ENCODE results near the gene OR10J4. TPM values are rescaled to one million over a fixed set of nuclear protein-coding genes. Genes with fewer than 3 reads are reported as not detected.

OR10J4 gene
- total RNA-seq (not detected), polyA plus RNA-seq (not detected)
- long read RNA-seq, donor 1, result 0 reads
- long read RNA-seq, donor 2, result 0 reads

DNA sequence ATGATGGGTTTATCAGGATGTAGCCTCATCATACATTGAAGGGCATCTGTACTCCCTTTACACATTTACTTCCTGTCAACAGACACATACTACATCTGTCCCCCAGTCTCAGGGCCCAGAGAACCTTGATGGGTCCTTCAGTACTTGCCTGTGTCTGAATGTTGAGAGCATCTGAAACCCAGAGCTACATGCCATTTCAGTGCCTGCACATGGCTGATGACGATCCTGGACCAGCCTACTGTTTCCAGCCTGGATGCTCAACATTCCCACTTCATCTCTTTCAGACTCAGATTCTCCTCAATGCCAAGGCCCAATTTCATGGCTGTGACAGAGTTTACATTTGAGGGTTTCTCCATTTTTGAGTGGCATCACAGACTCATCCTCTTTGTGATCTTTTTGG, at the start of gene OR10J4:
Gene OR10J4, plus strand, starts transcription at position 301 of the 400 bp plus-strand sequence.
- TF ChIP-seq, protein P1, sequence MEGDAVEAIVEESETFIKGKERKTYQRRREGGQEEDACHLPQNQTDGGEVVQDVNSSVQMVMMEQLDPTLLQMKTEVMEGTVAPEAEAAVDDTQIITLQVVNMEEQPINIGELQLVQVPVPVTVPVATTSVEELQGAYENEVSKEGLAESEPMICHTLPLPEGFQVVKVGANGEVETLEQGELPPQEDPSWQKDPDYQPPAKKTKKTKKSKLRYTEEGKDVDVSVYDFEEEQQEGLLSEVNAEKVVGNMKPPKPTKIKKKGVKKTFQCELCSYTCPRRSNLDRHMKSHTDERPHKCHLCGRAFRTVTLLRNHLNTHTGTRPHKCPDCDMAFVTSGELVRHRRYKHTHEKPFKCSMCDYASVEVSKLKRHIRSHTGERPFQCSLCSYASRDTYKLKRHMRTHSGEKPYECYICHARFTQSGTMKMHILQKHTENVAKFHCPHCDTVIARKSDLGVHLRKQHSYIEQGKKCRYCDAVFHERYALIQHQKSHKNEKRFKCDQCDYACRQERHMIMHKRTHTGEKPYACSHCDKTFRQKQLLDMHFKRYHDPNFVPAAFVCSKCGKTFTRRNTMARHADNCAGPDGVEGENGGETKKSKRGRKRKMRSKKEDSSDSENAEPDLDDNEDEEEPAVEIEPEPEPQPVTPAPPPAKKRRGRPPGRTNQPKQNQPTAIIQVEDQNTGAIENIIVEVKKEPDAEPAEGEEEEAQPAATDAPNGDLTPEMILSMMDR (IDR thresholded peaks at IDR 0.05), result no peak
- ATAC-seq, result no peak
- WGBS, 3 donors, result 70 to 88% (median 71%) methylated on average over 1 of the region's 1 CpG

GRCh38 chr1:159406821-159407220, 25.2 kb upstream of the OR10J4 start:
- WGBS, 3 donors, result 69 to 82% (median 76%) methylated on average over 2 of the region's 2 CpGs
- TF ChIP-seq, protein P1 (IDR thresholded peaks at IDR 0.05), result no peak
- H3K27ac ChIP-seq, result no peak overlapping the region
- H3K27me3 ChIP-seq (ENCODE audit: insufficient read depth in 3 of 3, low read length in 2 of 3), result no peaks in the 10 kb centered on the region
- no peaks in the 10 kb centered on the region for H3K36me3 ChIP-seq (ENCODE audit: insufficient read depth in 1 of 2, low read depth in 1 of 2)
- ATAC-seq (no peak), DNase-seq (no peak)
- intact Hi-C loops (cut with DNase I), result no loop called here
- no peaks in the 10 kb centered on the region for H3K4me1 ChIP-seq
- H3K9me3 ChIP-seq, result no peaks in the 10 kb centered on the region
- no peak overlapping the region for H3K4me3 ChIP-seq

More for the DNA sequence above, at the start of gene OR10J4:
- Histone ChIP-seq H3K27ac (no peak within 1 kb of the TSS), H3K4me1 (no peaks in the 10 kb centered on the region), H3K36me3 (ENCODE audit: insufficient read depth in 1 of 2, low read depth in 1 of 2) (no peaks in the 10 kb centered on the region), H3K9me3 (no peaks in the 10 kb centered on the region), H3K27me3 (ENCODE audit: insufficient read depth in 3 of 3, low read length in 2 of 3) (no peaks in the 10 kb centered on the region), H3K4me3 (no peak within 1 kb of the TSS)
- no peak for DNase-seq
- intact Hi-C loops (cut with DNase I), result no loop called here

GRCh38 chr1:159408862-159409400, 23.1 kb upstream of the OR10J4 start:
- Histone ChIP-seq H3K27me3 (ENCODE audit: insufficient read depth in 3 of 3, low read length in 2 of 3) (no peaks in the 10 kb centered on the region), H3K36me3 (ENCODE audit: insufficient read depth in 1 of 2, low read depth in 1 of 2) (no peaks in the 10 kb centered on the region), H3K4me1 (no peaks in the 10 kb centered on the region), H3K9me3 (no peaks in the 10 kb centered on the region), H3K27ac (no peak overlapping the region), H3K4me3 (no peak overlapping the region)
- intact Hi-C loops (cut with DNase I), result no loop called here
- 71 to 77% (median 75%) methylated on average over 6 of the region's 6 CpGs for WGBS, 3 donors
- ATAC-seq (no peak), DNase-seq (no peak)
- TF ChIP-seq, protein P1 (IDR thresholded peaks at IDR 0.05), result no peak

GRCh38 chr1:159421821-159422220, 10.2 kb upstream of the OR10J4 start:
- intact Hi-C loops (cut with DNase I), result no loop called here
- no peak for DNase-seq
- H3K27ac ChIP-seq, result no peak overlapping the region
- TF ChIP-seq, protein P1 (IDR thresholded peaks at IDR 0.05), result no peak
- no peaks in the 10 kb centered on the region for H3K27me3 ChIP-seq (ENCODE audit: insufficient read depth in 3 of 3, low read length in 2 of 3)
- ATAC-seq, result no peak
- H3K36me3 ChIP-seq (ENCODE audit: insufficient read depth in 1 of 2, low read depth in 1 of 2), result no peaks in the 10 kb centered on the region
- H3K4me3 ChIP-seq, result no peak overlapping the region
- 73 to 81% (median 80%) methylated on average over 8 of the region's 8 CpGs for WGBS, 3 donors
- no peaks in the 10 kb centered on the region for H3K4me1 ChIP-seq
- no peaks in the 10 kb centered on the region for H3K9me3 ChIP-seq

GRCh38 chr1:159428536-159428935, 3.5 kb upstream of the OR10J4 start:
- intact Hi-C loops (cut with DNase I), result no loop called here
- H3K27me3 ChIP-seq (ENCODE audit: insufficient read depth in 3 of 3, low read length in 2 of 3), result no peaks in the 10 kb centered on the region
- no peaks in the 10 kb centered on the region for H3K36me3 ChIP-seq (ENCODE audit: insufficient read depth in 1 of 2, low read depth in 1 of 2)
- WGBS, 3 donors, result 46 to 56% (median 48%) methylated on average over 3 of the region's 3 CpGs
- H3K9me3 ChIP-seq, result no peaks in the 10 kb centered on the region
- H3K4me3 ChIP-seq, result no peak overlapping the region
- DNase-seq (no peak), ATAC-seq (no peak)
- TF ChIP-seq, protein P1 (IDR thresholded peaks at IDR 0.05), result no peak
- no peak overlapping the region for H3K27ac ChIP-seq
- no peaks in the 10 kb centered on the region for H3K4me1 ChIP-seq
